K562 (cell line): ENCODE measurements around the gene LOC128125822.
A peak's percentile ranks its signal among the peaks of the same experiment; 100 is the strongest.

Experiments used
- ATAC-seq: fragments of 200-7000 bp; cut with Tn5 transposase; 3 replicates; pipeline ENCODE4 v1.9.1; 2020; ENCODE audit warnings: moderate library complexity
- BruUV-seq: library from RNA; stranded (reverse); fragments of 400-500 nt; replicated peaks from 2 replicates; lab custom pipeline; 2021; lab: Mats Ljungman, UMichigan
- CTCF ChIA-PET: fragments of 300-600 bp; formaldehyde crosslinking; extraction: SDS; loops from one replicate; lab custom pipeline; 2021; ENCODE audit warnings: low intra/inter-chr PET ratio; lab: Yijun Ruan, JAX
- POLR2A ChIA-PET: fragments of 300-600, 350-650 bp; sonication (Branson Sonifier 250); formaldehyde crosslinking; extraction: SDS; loops from one replicate; lab custom pipeline; 2021; ENCODE audit warnings: antibody characterized with exemption, inconsistent platforms; lab: Yijun Ruan, JAX
- DNase-seq, 4 experiments: peaks; one replicate each; pipeline versions ENCODE4 v3.0.0 to v3.0.0-alpha.2; 2011 to 2018; ENCODE audit warnings: low spot score in 3 of 4, mixed read lengths in 3 of 4; ENCODE audit errors: extremely low read depth in 1 of 4
- FAIRE-seq: peaks from 2 replicates; lab custom pipeline; 2011; peaks lifted over from hg19 to GRCh38; lab: Jason Lieb, UNC
- H2AFZ ChIP-seq: 2 replicates; pipeline ENCODE4 v1.6.0; 2011; ENCODE audit warnings: low read depth, low read length, control low read depth, inconsistent platforms
- H3K27ac ChIP-seq: fragments of 200-600 bp; 3 replicates; pipeline ENCODE4 v1.8.0; 2011; ENCODE audit warnings: low read depth, mild to moderate bottlenecking, control low read depth, inconsistent platforms, low read length, moderate library complexity, mixed read lengths; ENCODE audit errors: extremely low read depth
- H3K27me3 ChIP-seq, 2 experiments: fragments of 300-600 bp in 1 of 2; 2 replicates in 1 of 2; 3 replicates in 1 of 2; pipeline versions ENCODE4 v1.6.0 to v1.8.0; 2011; ENCODE audit warnings: inconsistent platforms in 2 of 2, low read length in 2 of 2, mild to moderate bottlenecking in 1 of 2, mixed read lengths in 1 of 2, moderate library complexity in 1 of 2; ENCODE audit not compliant: control insufficient read depth in 2 of 2, insufficient read depth in 2 of 2
- H3K36me3 ChIP-seq: fragments of 300-600 bp; 3 replicates; pipeline ENCODE4 v1.8.0; 2011; ENCODE audit warnings: mild to moderate bottlenecking, low read length, inconsistent platforms; ENCODE audit not compliant: control insufficient read depth, insufficient read depth
- H3K4me1 ChIP-seq, 2 experiments: fragments of 200-600 bp in 1 of 2; replicated peaks in 1 of 2; 2 replicates in 1 of 2; 3 replicates in 1 of 2; pipeline versions ENCODE4 v1.5.1 to v1.8.0; 2011; ENCODE audit warnings: inconsistent platforms in 2 of 2, low read length in 2 of 2, mild to moderate bottlenecking in 1 of 2, mixed read lengths in 1 of 2, moderate library complexity in 1 of 2; ENCODE audit not compliant: control insufficient read depth in 2 of 2, insufficient read depth in 2 of 2
- H3K4me2 ChIP-seq: 2 replicates; pipeline ENCODE4 v1.6.1; 2011; ENCODE audit warnings: low read length, control low read depth, inconsistent platforms, mixed read lengths; ENCODE audit not compliant: insufficient read depth
- H3K4me3 ChIP-seq: fragments of 200-600 bp; sonication (generic), shearing (Covaris generic); 2 replicates; pipeline ENCODE4 v1.5.1; 2016; ENCODE audit warnings: control low read depth, inconsistent platforms
- H3K79me2 ChIP-seq: fragments of 200-600 bp; 3 replicates; pipeline ENCODE4 v1.8.0; 2011; ENCODE audit warnings: low read length, inconsistent platforms; ENCODE audit not compliant: control insufficient read depth, insufficient read depth
- H3K9ac ChIP-seq, 2 experiments: 2 replicates each; pipeline versions ENCODE4 v1.6.0 to v1.6.1; 2011; ENCODE audit warnings: low read depth in 2 of 2, low read length in 2 of 2, control low read depth in 1 of 2, inconsistent platforms in 1 of 2, mild to moderate bottlenecking in 1 of 2, mixed read lengths in 1 of 2; ENCODE audit not compliant: insufficient read depth in 1 of 2
- H3K9me1 ChIP-seq: one replicate; pipeline ENCODE4 v1.6.0; 2011; ENCODE audit warnings: inconsistent platforms, mild to moderate bottlenecking, low read length, moderate library complexity; ENCODE audit not compliant: control insufficient read depth, insufficient read depth
- H3K9me3 ChIP-seq: replicated peaks from 2 replicates; pipeline ENCODE4 v1.5.1; 2011; ENCODE audit warnings: low read depth, low read length, inconsistent platforms; ENCODE audit not compliant: control insufficient read depth, insufficient read depth
- H4K20me1 ChIP-seq: replicated peaks from 2 replicates; pipeline ENCODE4 v1.6.1; 2011; ENCODE audit warnings: low read length, inconsistent platforms, mixed read lengths; ENCODE audit not compliant: control insufficient read depth, insufficient read depth
- CBX1 ChIP-seq: sonication (generic); IDR thresholded peaks from 2 replicates; pipeline ENCODE4 v1.6.1; 2016; ENCODE audit warnings: antibody characterized with exemption, low read depth, mild to moderate bottlenecking
- FOXA3 ChIP-seq, 2 experiments: fragments of 450-650 bp in 1 of 2; sonication (generic) in 1 of 2; formaldehyde crosslinking; IDR thresholded peaks in 1 of 2; conservative IDR thresholded peaks in 1 of 2; 2 replicates each; pipeline versions ENCODE4 v1.4.0 to v1.8.0; 2020 to 2022; ENCODE audit warnings: mild to moderate bottlenecking in 2 of 2, missing genetic modification reagents in 1 of 2
- HNRNPH1 ChIP-seq: fragments of 200-400 bp; formaldehyde crosslinking; optimal IDR thresholded peaks from 2 replicates; pipeline ENCODE3; 2017; ENCODE audit warnings: low read depth, mild to moderate bottlenecking, low read length, moderate library complexity
- MEIS2 ChIP-seq: fragments of 450-650 bp; IDR thresholded peaks from 2 replicates; pipeline ENCODE4 v1.6.1; 2014; ENCODE audit warnings: mild to moderate bottlenecking; ENCODE audit not compliant: partially characterized antibody
- NCOA6 ChIP-seq: fragments of 450-650 bp; IDR thresholded peaks from 2 replicates; pipeline ENCODE4 v1.6.1; 2017; ENCODE audit warnings: mild to moderate bottlenecking
- U2AF2 ChIP-seq: fragments of 200-400 bp; formaldehyde crosslinking; optimal IDR thresholded peaks from 2 replicates; pipeline ENCODE3; 2017; ENCODE audit warnings: low read depth, mild to moderate bottlenecking, low read length
- ZNF785 ChIP-seq: fragments of 250-450 bp; sonication (Bioruptor Pico); IDR thresholded peaks from 2 replicates; pipeline ENCODE4 v1.4.0; 2020; ENCODE audit warnings: mild to moderate bottlenecking
- WGBS: fragments of 100-300 bp; shearing (Covaris generic); methylation state at CpG from one replicate; pipeline ENCODE4 v1.1.6; 2016; ENCODE audit warnings: low coverage, mixed read lengths; ENCODE audit not compliant: insufficient coverage; ENCODE audit errors: missing lambda C conversion rate; 5-methylcytosine and 5-hydroxymethylcytosine counted together
- in situ Hi-C: fragments of 300-500 bp; cut with MboI; formaldehyde crosslinking; loops from 4 replicates; pipeline ENCODE4 v1.15.0; 2018; ENCODE audit warnings: inconsistent platforms, mixed read lengths
- intact Hi-C: fragments of 100-400 bp; cut with micrococcal nuclease; formaldehyde crosslinking; loops from 2 replicates; pipeline ENCODE4 v1.14.2; 2022

LOC128125822 gene

GRCh38 chr6:63609231-63609630 lies 37.0 kb downstream of the LOC128125822 start:
- CTCF ChIA-PET = no interaction called here
- POLR2A ChIA-PET = interaction anchor here (1.3 kb wide), 2 partner anchors 13 to 25 kb away, joined by 3 to 5 read pairs; no protein-coding TSS in a partner anchor

GRCh38 chr6:63610944-63611343 lies 38.7 kb downstream of the LOC128125822 start:
- H4K20me1 ChIP-seq = no peaks in the 10 kb centered on the region
- in situ Hi-C loops (no loop called here), intact Hi-C loops (no loop called here)
- no peak for DNase-seq
- H3K4me3 ChIP-seq = no peak overlapping the region
- H3K9me1 ChIP-seq = no peaks in the 10 kb centered on the region
- H3K27me3 ChIP-seq = no peaks in the 10 kb centered on the region
- H3K9ac ChIP-seq = no peak overlapping the region
- no peak for FAIRE-seq
- no peaks in the 10 kb centered on the region for H3K79me2 ChIP-seq
- H3K36me3 ChIP-seq = no peaks in the 10 kb centered on the region
- 0% methylated on average over 1 of the region's 1 CpG for WGBS
- ChIA-PET POLR2A (interaction anchor here (0.9 to 1.4 kb wide), 2 partner anchors 10 to 14 kb away, joined by 3 read pairs; no protein-coding TSS in a partner anchor), CTCF (no interaction called here)
- TF ChIP-seq MEIS2 (peak; percentile 38), FOXA3 (CRISPR knock-in tag; conservative IDR thresholded peaks at IDR 0.05 in 1 of 2, IDR thresholded peaks at IDR 0.05 in 1 of 2) (no peak)
- no peak overlapping the region for H2AFZ ChIP-seq
- no peak overlapping the region for H3K4me2 ChIP-seq
- H3K27ac ChIP-seq = no peak overlapping the region
- no TSS peak for BruUV-seq
- peaks cover 0 to 3% of the 10 kb centered on the region in 2 experiments; a peak in 2 of 5 replicates for H3K4me1 ChIP-seq
- no peak for ATAC-seq
- H3K9me3 ChIP-seq = no peaks in the 10 kb centered on the region

More at GRCh38 chr6:63609231-63609630, 37.0 kb downstream of the LOC128125822 start:
- BruUV-seq = no TSS peak
- no peak overlapping the region for H2AFZ ChIP-seq
- no peak for FAIRE-seq
- no peaks in the 10 kb centered on the region for H3K36me3 ChIP-seq
- no peak overlapping the region for H3K27ac ChIP-seq
- H3K27me3 ChIP-seq = no peaks in the 10 kb centered on the region
- peaks cover 0 to 3% of the 10 kb centered on the region in 2 experiments; a peak in 2 of 5 replicates for H3K4me1 ChIP-seq
- whole genome bisulfite sequencing = 13% methylated on average over 1 of the region's 1 CpG
- no peaks in the 10 kb centered on the region for H3K9me1 ChIP-seq
- TF ChIP-seq CBX1 (no peak), NCOA6 (no peak), HNRNPH1 (no peak), ZNF785 (CRISPR knock-in tag) (no peak), U2AF2 (no peak)
- no peak overlapping the region for H3K9ac ChIP-seq
- H4K20me1 ChIP-seq = no peaks in the 10 kb centered on the region
- in situ Hi-C loops (no loop called here), intact Hi-C loops (no loop called here)
- no peaks in the 10 kb centered on the region for H3K79me2 ChIP-seq
- H3K4me3 ChIP-seq = no peak overlapping the region
- no peak overlapping the region for H3K4me2 ChIP-seq
- no peak for ATAC-seq
- DNase-seq = no peak
- H3K9me3 ChIP-seq = no peaks in the 10 kb centered on the region
